Ascending aorta (tissue), 2 donors: Measurements from ENCODE around the gene HIPK2. TPM values are rescaled to one million over a fixed set of nuclear protein-coding genes. Genes with fewer than 3 reads are reported as not detected.

ENCODE experiments used
- DNase-seq, 2 donors: peaks; one replicate each; pipeline ENCODE4 v3.0.0-alpha.2; 2019; ENCODE audit warnings: low spot score in 2 of 2
- H3K27ac ChIP-seq, 2 donors: fragments of 200-600 bp; sonication (generic); one replicate each; pipeline ENCODE4 v1.5.1; 2016 to 2017; ENCODE audit warnings: mild to moderate bottlenecking in 1 of 2
- H3K27me3 ChIP-seq: fragments of 200-600 bp; sonication (generic); one replicate; pipeline ENCODE4 v1.5.1; 2017
- H3K36me3 ChIP-seq, 2 donors: fragments of 200-600 bp; sonication (generic); one replicate each; pipeline ENCODE4 v1.5.1; 2016
- H3K4me1 ChIP-seq, 2 donors: fragments of 200-600 bp; sonication (generic); one replicate each; pipeline ENCODE4 v1.5.1; 2016 to 2017; ENCODE audit warnings: mild to moderate bottlenecking in 1 of 2
- H3K4me3 ChIP-seq, 2 donors: fragments of 200-600 bp; sonication (generic); one replicate each; pipeline ENCODE4 v1.5.1; 2016 to 2017; ENCODE audit warnings: mild to moderate bottlenecking in 1 of 2
- H3K9me3 ChIP-seq, 2 donors: fragments of 200-600 bp; sonication (generic); one replicate each; pipeline ENCODE4 v1.5.1; 2016
- intact Hi-C: fragments of 100-400 bp; cut with DNase I; formaldehyde crosslinking; loops from one replicate; pipeline ENCODE4 v1.15.1; 2023
- total RNA-seq: library from RNA; depleted of rRNA; stranded (reverse); fragments of >200 nt; gene quantifications from one replicate; pipeline ENCODE4 v1.1.0, GENCODE V29; 2016
- TF ChIP-seq, protein P1 (sequence below), 3 experiments: fragments of 200-600 bp in 2 of 3; fragments of 450-650 bp in 1 of 3; sonication (generic) in 2 of 3; IDR thresholded peaks; one replicate each; pipeline ENCODE4 v1.5.1; 2016 to 2019; ENCODE audit warnings: antibody characterized with exemption in 3 of 3, mild to moderate bottlenecking in 1 of 3, moderate library complexity in 1 of 3

HIPK2 gene
- total RNA-seq, 1 donor from 2014 or later, result 53.9 TPM

GRCh38 chr7:139650429-139651100 is 127.2 kb downstream of the HIPK2 start:
- TF ChIP-seq, protein P1, sequence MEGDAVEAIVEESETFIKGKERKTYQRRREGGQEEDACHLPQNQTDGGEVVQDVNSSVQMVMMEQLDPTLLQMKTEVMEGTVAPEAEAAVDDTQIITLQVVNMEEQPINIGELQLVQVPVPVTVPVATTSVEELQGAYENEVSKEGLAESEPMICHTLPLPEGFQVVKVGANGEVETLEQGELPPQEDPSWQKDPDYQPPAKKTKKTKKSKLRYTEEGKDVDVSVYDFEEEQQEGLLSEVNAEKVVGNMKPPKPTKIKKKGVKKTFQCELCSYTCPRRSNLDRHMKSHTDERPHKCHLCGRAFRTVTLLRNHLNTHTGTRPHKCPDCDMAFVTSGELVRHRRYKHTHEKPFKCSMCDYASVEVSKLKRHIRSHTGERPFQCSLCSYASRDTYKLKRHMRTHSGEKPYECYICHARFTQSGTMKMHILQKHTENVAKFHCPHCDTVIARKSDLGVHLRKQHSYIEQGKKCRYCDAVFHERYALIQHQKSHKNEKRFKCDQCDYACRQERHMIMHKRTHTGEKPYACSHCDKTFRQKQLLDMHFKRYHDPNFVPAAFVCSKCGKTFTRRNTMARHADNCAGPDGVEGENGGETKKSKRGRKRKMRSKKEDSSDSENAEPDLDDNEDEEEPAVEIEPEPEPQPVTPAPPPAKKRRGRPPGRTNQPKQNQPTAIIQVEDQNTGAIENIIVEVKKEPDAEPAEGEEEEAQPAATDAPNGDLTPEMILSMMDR (IDR thresholded peaks at IDR 0.05), result no peak
- Histone ChIP-seq H3K27ac (no peak overlapping the region), H3K4me1 (peaks cover 0 to 4% of the 10 kb centered on the region in 2 donors), H3K4me3 (no peak overlapping the region), H3K27me3 (no peaks in the 10 kb centered on the region), H3K9me3 (no peaks in the 10 kb centered on the region), H3K36me3 (no peaks in the 10 kb centered on the region)
- DNase-seq, result no peak
- intact Hi-C loops, result no loop called here

DNA sequence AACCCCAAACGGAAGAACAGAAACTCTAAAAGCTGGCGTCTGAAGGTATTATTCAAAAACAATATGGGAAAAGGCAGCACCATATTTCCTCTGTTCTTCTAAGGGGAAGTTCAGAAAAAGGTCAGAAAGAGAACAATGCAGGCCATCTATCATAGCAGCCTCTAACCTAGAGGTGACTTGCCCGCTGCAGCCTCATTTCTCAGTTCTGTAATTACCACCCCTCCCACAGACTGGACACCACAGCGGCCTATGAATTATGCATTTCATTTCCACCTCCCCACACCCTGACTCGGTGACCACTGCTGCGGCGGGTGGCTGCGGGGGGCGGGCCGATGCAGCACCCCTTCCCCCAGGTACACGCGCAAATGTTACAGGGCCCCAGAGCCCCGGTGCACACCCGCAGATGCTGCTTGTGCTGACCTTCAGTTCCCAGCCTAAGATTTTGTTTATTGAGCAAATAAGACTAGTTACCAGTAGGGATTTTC is 128.8 kb downstream of the HIPK2 start:
- no peak for DNase-seq
- TF ChIP-seq, protein P1 (IDR thresholded peaks at IDR 0.05), result no peak
- no peak overlapping the region for H3K4me3 ChIP-seq
- H3K27ac ChIP-seq, result peak overlapping the region in 1 of 2 donors; percentile 11
- no peaks in the 10 kb centered on the region for H3K36me3 ChIP-seq
- no peaks in the 10 kb centered on the region for H3K9me3 ChIP-seq
- H3K4me1 ChIP-seq, result peaks cover 0 to 6% of the 10 kb centered on the region in 2 donors
- intact Hi-C loops, result no loop called here
- no peaks in the 10 kb centered on the region for H3K27me3 ChIP-seq

- TF ChIP-seq, protein P1 (IDR thresholded peaks at IDR 0.05), result no peak
- Histone ChIP-seq H3K4me1 (peaks cover 0 to 6% of the 10 kb centered on the region in 2 donors), H3K4me3 (no peak overlapping the region), H3K27me3 (no peaks in the 10 kb centered on the region), H3K36me3 (no peaks in the 10 kb centered on the region), H3K9me3 (no peaks in the 10 kb centered on the region), H3K27ac (peak overlapping the region; percentile 17 to 23)
- intact Hi-C loops, result no loop called here
- no peak for DNase-seq
These were observed 129.4 kb downstream of the HIPK2 start for GRCh38 chr7:139648391-139648861.

DNA sequence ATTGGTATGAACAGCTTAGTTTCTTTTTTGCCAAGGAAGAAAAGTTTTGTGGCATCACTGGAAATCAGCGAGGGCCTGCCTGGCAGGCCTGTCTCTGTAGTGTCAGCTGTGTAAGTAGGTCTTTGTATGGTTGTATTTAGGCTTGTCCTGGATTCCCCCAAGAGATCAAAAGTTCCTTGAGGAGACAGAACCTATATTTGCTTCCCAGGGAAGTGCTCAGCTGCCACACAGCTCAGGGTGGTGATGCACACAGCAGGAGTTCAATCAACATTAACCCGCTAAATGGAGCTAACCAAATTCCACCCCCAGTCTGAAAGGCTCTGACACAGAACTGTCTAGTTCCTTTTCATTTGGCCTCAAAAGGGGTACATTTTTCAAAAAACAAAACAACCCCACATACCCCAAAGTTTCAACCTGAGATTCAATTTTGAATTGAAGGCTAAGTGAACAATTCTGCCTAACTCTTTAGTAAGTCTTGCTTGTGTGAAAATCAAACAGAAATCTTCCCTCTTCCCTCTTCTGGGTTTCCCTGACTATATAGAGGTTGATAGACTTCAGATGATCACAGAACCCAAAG is 129.9 kb downstream of the HIPK2 start:
- no peak for DNase-seq
- H3K9me3 ChIP-seq, result no peaks in the 10 kb centered on the region
- H3K27ac ChIP-seq, result peak overlapping the region; percentile 17 to 23
- no peaks in the 10 kb centered on the region for H3K36me3 ChIP-seq
- no peaks in the 10 kb centered on the region for H3K27me3 ChIP-seq
- no peak overlapping the region for H3K4me3 ChIP-seq
- intact Hi-C loops, result no loop called here
- TF ChIP-seq, protein P1 (IDR thresholded peaks at IDR 0.05), result no peak
- H3K4me1 ChIP-seq, result peaks cover 0 to 6% of the 10 kb centered on the region in 2 donors

DNA sequence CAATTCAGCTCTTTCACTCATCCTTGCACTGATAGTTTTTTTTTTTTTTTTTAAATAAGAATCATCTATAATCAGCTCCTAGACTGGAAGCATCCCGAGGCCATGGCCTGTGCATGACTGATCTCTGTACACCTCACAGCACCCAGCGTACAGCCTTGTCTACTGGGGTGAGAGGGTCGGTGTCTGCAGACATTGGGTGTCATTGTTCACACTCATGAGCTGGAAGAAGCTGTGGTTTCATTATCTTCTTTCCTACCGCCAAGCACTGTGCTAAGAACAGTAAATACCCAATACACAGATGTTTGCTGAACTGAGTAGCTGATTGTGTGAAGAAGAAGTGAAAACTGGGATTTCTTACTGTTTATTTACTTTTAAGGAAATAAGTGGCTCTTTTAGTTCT is 130.7 kb downstream of the HIPK2 start:
- Histone ChIP-seq H3K9me3 (no peaks in the 10 kb centered on the region), H3K4me3 (no peak overlapping the region), H3K27me3 (no peaks in the 10 kb centered on the region), H3K4me1 (peaks cover 0 to 6% of the 10 kb centered on the region in 2 donors), H3K27ac (peak overlapping the region in 1 of 2 donors; percentile 37), H3K36me3 (no peaks in the 10 kb centered on the region)
- intact Hi-C loops, result no loop called here
- TF ChIP-seq, protein P1 (IDR thresholded peaks at IDR 0.05), result no peak
- DNase-seq, result no peak
